Mesenchymal stem cell (in vitro differentiated cells and primary cell): Measurements from ENCODE around the gene EFCAB6.

ENCODE experiments used
- DNase-seq: peaks from one replicate; pipeline ENCODE4 v3.0.0-alpha.2; 2013
- H2AFZ ChIP-seq: one replicate; pipeline ENCODE4 v1.6.1; 2013; ENCODE audit warnings: low read depth, mild to moderate bottlenecking, control low read depth, inconsistent platforms, low read length, moderate library complexity
- H2AK5ac ChIP-seq: 2 replicates; pipeline ENCODE4 v1.6.1; 2013; ENCODE audit warnings: low read length, moderate library complexity, mild to moderate bottlenecking, inconsistent platforms; ENCODE audit not compliant: severe bottlenecking
- H2BK120ac ChIP-seq: one replicate; pipeline ENCODE4 v1.6.1; 2013; ENCODE audit warnings: low read depth, mild to moderate bottlenecking, inconsistent platforms, low read length, moderate library complexity
- H2BK12ac ChIP-seq, 2 experiments: one replicate each; pipeline ENCODE4 v1.6.1; 2013; ENCODE audit warnings: inconsistent platforms in 2 of 2, low read length in 2 of 2, mild to moderate bottlenecking in 2 of 2, moderate library complexity in 2 of 2, control low read depth in 1 of 2
- H2BK15ac ChIP-seq: one replicate; pipeline ENCODE4 v1.6.1; 2013; ENCODE audit warnings: mild to moderate bottlenecking, low read depth, inconsistent platforms; ENCODE audit not compliant: poor library complexity, severe bottlenecking
- H2BK5ac ChIP-seq: 2 replicates; pipeline ENCODE4 v1.6.1; 2013; ENCODE audit warnings: low read depth, mild to moderate bottlenecking, low read length, control low read depth, inconsistent platforms; ENCODE audit not compliant: poor library complexity, severe bottlenecking
- H3K14ac ChIP-seq, 2 experiments: one replicate each; pipeline ENCODE4 v1.6.1; 2013; ENCODE audit warnings: inconsistent platforms in 2 of 2, low read length in 2 of 2, control low read depth in 1 of 2, mild to moderate bottlenecking in 1 of 2, moderate library complexity in 1 of 2
- H3K18ac ChIP-seq, 2 experiments: one replicate each; pipeline ENCODE4 v1.6.1; 2013; ENCODE audit warnings: inconsistent platforms in 2 of 2, low read length in 2 of 2, control low read depth in 1 of 2, low read depth in 1 of 2, mild to moderate bottlenecking in 1 of 2
- H3K23ac ChIP-seq, 2 experiments: one replicate each; pipeline ENCODE4 v1.6.1; 2013; ENCODE audit warnings: inconsistent platforms in 2 of 2, low read length in 2 of 2, mild to moderate bottlenecking in 2 of 2, moderate library complexity in 2 of 2, control low read depth in 1 of 2
- H3K27ac ChIP-seq: 2 replicates; pipeline ENCODE4 v1.5.1; 2013; ENCODE audit warnings: mild to moderate bottlenecking, moderate library complexity, low read length, control low read depth, inconsistent platforms; ENCODE audit not compliant: poor library complexity, severe bottlenecking
- H3K27me3 ChIP-seq, 2 experiments: 2 replicates each; pipeline versions ENCODE4 v1.6.1 to v1.7.0; 2013; ENCODE audit warnings: low read length in 2 of 2, mild to moderate bottlenecking in 2 of 2, moderate library complexity in 2 of 2, control low read depth in 1 of 2, inconsistent platforms in 1 of 2; ENCODE audit not compliant: control insufficient read depth in 1 of 2, insufficient read depth in 1 of 2
- H3K36me3 ChIP-seq, 2 experiments: 2 replicates each; pipeline versions ENCODE4 v1.6.1 to v1.7.0; 2013; ENCODE audit warnings: low read length in 2 of 2, control low read depth in 1 of 2, inconsistent platforms in 1 of 2, low read depth in 1 of 2, mild to moderate bottlenecking in 1 of 2; ENCODE audit not compliant: insufficient read depth in 2 of 2, control insufficient read depth in 1 of 2
- H3K4ac ChIP-seq, 2 experiments: one replicate each; pipeline ENCODE4 v1.6.1; 2013; ENCODE audit warnings: inconsistent platforms in 2 of 2, low read length in 2 of 2, mild to moderate bottlenecking in 2 of 2, moderate library complexity in 2 of 2, control low read depth in 1 of 2, low read depth in 1 of 2
- H3K4me1 ChIP-seq: 2 replicates; pipeline ENCODE4 v1.6.1; 2013; ENCODE audit warnings: low read depth, low read length, control low read depth; ENCODE audit not compliant: control insufficient read depth, insufficient read depth
- H3K4me2 ChIP-seq: 2 replicates; pipeline ENCODE4 v1.6.1; 2013; ENCODE audit warnings: low read length, mild to moderate bottlenecking, inconsistent platforms; ENCODE audit not compliant: poor library complexity, severe bottlenecking
- H3K4me3 ChIP-seq, 2 experiments: 2 replicates each; pipeline versions ENCODE4 v1.5.1 to v1.7.0; 2013; ENCODE audit warnings: low read length in 2 of 2, mild to moderate bottlenecking in 2 of 2, control low read depth in 1 of 2, low read depth in 1 of 2; ENCODE audit not compliant: insufficient read depth in 1 of 2
- H3K79me1 ChIP-seq: replicated peaks from 2 replicates; pipeline ENCODE4 v1.6.1; 2013; ENCODE audit warnings: mild to moderate bottlenecking, control low read depth, low read length, inconsistent platforms; ENCODE audit not compliant: poor library complexity, severe bottlenecking
- H3K9ac ChIP-seq: 2 replicates; pipeline ENCODE4 v1.7.0; 2013; ENCODE audit warnings: mild to moderate bottlenecking, low read length, moderate library complexity
- H3K9me3 ChIP-seq: 2 replicates; pipeline ENCODE4 v1.7.0; 2013; ENCODE audit warnings: mild to moderate bottlenecking, low read length; ENCODE audit not compliant: control insufficient read depth
- H4K8ac ChIP-seq: one replicate; pipeline ENCODE4 v1.6.1; 2013; ENCODE audit warnings: inconsistent platforms, mild to moderate bottlenecking, low read length, moderate library complexity
- H4K91ac ChIP-seq: one replicate; pipeline ENCODE4 v1.6.1; 2013; ENCODE audit warnings: mild to moderate bottlenecking, low read length, inconsistent platforms
- WGBS: methylation state at CpG from one replicate; pipeline ENCODE4 v1.1.7; 2013; ENCODE audit warnings: mixed read lengths; 5-methylcytosine and 5-hydroxymethylcytosine counted together

The EFCAB6 gene

DNA sequence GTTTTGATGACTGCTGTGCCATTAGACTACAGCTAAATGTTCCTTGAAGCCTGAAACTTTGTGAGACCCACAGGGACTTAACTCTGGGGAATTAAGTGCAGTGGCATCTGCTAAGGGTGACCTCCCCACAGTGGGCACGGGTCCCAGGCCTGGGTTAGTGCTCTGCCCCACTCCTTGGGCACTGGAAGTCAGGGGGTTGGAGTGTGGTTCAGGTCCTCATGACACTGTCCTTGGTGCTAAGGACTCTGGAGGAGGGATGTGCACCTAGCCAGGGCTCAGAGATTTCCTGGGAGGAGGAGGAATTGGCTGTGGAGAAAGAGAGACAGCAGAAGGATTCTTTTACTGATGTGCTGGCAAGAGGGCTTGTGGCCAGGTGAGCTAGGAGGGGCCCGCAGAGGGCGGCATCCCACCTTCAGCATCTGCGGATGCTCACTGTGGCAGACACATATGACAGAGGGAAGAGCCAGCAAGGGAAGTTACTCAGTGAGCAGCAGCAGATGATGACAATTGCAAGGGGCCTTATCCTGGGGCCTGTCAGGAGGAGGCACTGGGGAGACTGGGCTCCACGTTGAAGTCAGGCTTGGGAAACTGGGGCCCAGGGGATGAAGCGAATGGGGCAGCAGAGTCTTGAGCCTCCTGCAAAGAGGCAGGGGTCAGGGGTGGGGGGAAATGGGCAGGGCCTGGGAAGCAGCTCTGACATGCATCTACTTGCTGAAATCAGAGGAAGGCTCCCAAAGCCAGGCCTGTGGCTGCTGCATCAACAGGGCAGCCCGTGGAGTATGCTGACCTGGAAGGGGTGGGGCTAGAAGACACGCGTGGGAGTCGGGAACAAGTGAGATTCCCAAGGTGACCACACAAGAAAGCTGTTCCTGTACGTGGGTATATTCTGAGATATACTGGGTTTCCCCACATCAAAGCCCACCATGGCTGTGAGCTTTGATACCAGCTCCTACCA, 256.3 kb downstream of the EFCAB6 start:
- H3K27ac ChIP-seq = no peak overlapping the region
- H2BK5ac ChIP-seq = no peak overlapping the region
- H2AK5ac ChIP-seq = no peak overlapping the region
- no peak overlapping the region for H3K9ac ChIP-seq
- no peak overlapping the region for H4K8ac ChIP-seq
- no peak overlapping the region for H2BK15ac ChIP-seq
- no peak overlapping the region for H3K14ac ChIP-seq
- H3K79me1 ChIP-seq = no peaks in the 10 kb centered on the region
- H3K36me3 ChIP-seq = no peaks in the 10 kb centered on the region
- H2BK120ac ChIP-seq = no peak overlapping the region
- no peak overlapping the region for H3K4me2 ChIP-seq
- DNase-seq = no peak
- no peak overlapping the region for H3K18ac ChIP-seq
- no peaks in the 10 kb centered on the region for H3K4me1 ChIP-seq
- H3K4ac ChIP-seq = no peak overlapping the region
- H3K9me3 ChIP-seq = peaks cover 10% of the 10 kb centered on the region
- no peak overlapping the region for H3K4me3 ChIP-seq
- H4K91ac ChIP-seq = no peak overlapping the region
- no peak overlapping the region for H2AFZ ChIP-seq
- no peaks in the 10 kb centered on the region for H3K27me3 ChIP-seq
- no peak overlapping the region for H2BK12ac ChIP-seq
- no peak overlapping the region for H3K23ac ChIP-seq
- WGBS = 70% methylated on average over 11 of the region's 11 CpGs

DNA sequence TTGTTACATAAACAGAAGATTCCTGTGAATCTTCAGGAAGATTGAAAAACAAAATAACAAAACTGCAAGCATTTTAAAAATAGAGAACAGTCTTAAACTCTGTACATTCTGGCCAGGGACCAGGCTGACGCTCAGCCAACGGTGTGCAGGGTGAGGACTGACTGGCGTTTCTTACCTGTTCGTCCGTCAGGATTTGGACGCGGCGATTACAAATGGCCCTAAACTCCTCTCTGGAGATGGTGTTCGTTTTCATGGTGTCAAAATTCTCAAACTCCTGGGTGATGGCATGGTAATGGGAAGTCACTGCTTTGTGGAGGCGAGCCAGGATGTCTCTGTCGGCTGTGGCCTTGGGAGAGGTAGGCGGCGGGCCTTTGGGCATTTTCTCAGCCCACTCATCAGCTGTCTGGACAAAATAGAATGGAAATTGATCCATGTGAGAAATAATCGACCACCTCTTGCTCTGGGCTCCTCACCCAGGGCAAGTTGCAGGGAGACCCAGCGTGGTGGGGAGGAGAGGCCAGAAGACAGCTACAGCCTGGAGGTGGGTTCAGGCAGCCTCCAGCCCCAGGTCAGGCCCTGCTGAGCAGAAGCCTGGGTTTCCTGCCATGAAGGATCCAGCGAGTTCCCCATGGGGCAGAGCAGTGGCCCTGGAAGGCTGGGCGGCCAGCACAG, 257.3 kb downstream of the EFCAB6 start:
- Histone ChIP-seq H3K9me3 (peaks cover 10% of the 10 kb centered on the region), H3K4me2 (no peak overlapping the region), H3K23ac (no peak overlapping the region), H2BK15ac (no peak overlapping the region), H3K14ac (no peak overlapping the region), H3K4me1 (no peaks in the 10 kb centered on the region), H3K79me1 (no peaks in the 10 kb centered on the region), H2BK5ac (no peak overlapping the region), H4K91ac (no peak overlapping the region), H3K27ac (no peak overlapping the region), H4K8ac (no peak overlapping the region), H3K4me3 (no peak overlapping the region), H2BK12ac (no peak overlapping the region), H3K9ac (no peak overlapping the region), H2BK120ac (no peak overlapping the region), H3K4ac (no peak overlapping the region), H2AFZ (no peak overlapping the region), H3K36me3 (no peaks in the 10 kb centered on the region), H3K18ac (no peak overlapping the region), H3K27me3 (no peaks in the 10 kb centered on the region), H2AK5ac (no peak overlapping the region)
- DNase-seq = no peak
- 83% methylated on average over 17 of the region's 17 CpGs for WGBS

DNA sequence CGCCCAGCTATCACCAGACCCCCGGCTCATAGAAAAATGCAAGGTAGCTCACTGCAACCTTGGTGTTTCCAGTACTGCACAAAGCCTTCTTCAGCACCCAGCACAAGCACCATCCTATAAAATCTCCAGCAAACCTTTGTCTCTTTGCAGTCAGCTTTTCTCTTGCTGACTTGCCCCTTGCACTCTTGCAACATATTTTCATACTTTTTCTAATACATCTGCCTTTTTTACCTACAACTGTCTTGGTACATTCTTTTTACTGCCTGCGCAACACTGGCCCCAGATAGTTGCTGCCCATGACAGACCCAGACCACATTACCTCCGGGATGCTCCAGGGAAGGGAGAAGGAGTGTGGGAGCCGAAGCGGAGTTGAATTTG, 257.9 kb downstream of the EFCAB6 start:
- H3K9ac ChIP-seq = no peak overlapping the region
- H3K23ac ChIP-seq = no peak overlapping the region
- no peak overlapping the region for H2AK5ac ChIP-seq
- no peak overlapping the region for H2BK5ac ChIP-seq
- no peak overlapping the region for H3K27ac ChIP-seq
- H2BK120ac ChIP-seq = no peak overlapping the region
- H3K4me2 ChIP-seq = no peak overlapping the region
- H3K27me3 ChIP-seq = no peaks in the 10 kb centered on the region
- H3K79me1 ChIP-seq = no peaks in the 10 kb centered on the region
- no peak overlapping the region for H4K8ac ChIP-seq
- H3K14ac ChIP-seq = no peak overlapping the region
- no peak overlapping the region for H4K91ac ChIP-seq
- H2BK15ac ChIP-seq = no peak overlapping the region
- no peak overlapping the region for H2AFZ ChIP-seq
- DNase-seq = no peak
- no peak overlapping the region for H3K4me3 ChIP-seq
- H2BK12ac ChIP-seq = no peak overlapping the region
- H3K9me3 ChIP-seq = peaks cover 10% of the 10 kb centered on the region
- H3K36me3 ChIP-seq = no peaks in the 10 kb centered on the region
- no peak overlapping the region for H3K18ac ChIP-seq
- WGBS = 73% methylated on average over 2 of the region's 6 CpGs
- H3K4ac ChIP-seq = no peak overlapping the region
- no peaks in the 10 kb centered on the region for H3K4me1 ChIP-seq

DNA sequence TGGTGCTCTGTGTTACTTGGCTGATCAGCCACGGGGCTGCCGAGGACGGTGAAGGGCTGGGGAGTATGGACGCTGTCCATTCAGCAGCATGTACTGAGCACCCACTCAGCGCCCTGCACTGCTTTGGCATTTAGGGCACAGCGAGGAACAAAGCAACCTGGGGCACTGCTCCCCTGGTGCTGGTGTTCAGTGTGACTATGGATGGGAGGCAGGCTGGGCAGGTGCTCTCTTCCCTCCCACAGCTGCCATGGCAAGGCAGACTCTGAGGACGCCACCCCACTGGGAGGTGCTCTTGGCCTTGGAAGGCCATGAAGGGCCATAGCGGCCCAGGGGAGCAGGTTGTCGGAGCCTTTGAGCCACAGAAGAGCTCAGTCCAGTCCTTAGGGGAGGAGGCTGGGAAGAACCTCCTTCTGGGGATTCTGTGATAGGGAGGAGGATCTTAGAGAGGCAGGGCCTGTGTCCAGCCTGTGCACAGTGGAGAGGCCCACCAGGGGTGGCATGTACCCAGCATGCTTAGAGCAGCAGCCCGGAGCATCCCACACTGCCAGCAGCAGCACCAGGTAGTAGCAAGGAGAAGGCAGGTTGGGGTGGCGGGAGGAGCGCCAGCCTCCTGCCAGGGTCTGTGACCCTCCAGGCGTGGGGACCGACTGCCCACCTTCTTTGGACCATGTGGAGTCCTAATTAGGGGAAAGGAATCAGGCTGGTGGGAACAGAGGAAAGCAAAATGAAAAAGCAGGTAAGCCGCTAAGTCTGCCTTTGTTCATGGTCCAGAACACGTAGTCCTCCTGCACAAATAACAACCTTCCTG, 258.4 kb downstream of the EFCAB6 start:
- Histone ChIP-seq H2AK5ac (no peak overlapping the region), H3K18ac (no peak overlapping the region), H3K14ac (no peak overlapping the region), H3K9ac (no peak overlapping the region), H3K4me2 (no peak overlapping the region), H3K9me3 (peaks cover 10% of the 10 kb centered on the region), H3K4ac (no peak overlapping the region), H2BK120ac (no peak overlapping the region), H3K27me3 (no peaks in the 10 kb centered on the region), H4K8ac (no peak overlapping the region), H3K4me1 (no peaks in the 10 kb centered on the region), H2BK15ac (no peak overlapping the region), H3K79me1 (no peaks in the 10 kb centered on the region), H3K36me3 (no peaks in the 10 kb centered on the region), H3K27ac (no peak overlapping the region), H3K4me3 (no peak overlapping the region), H4K91ac (no peak overlapping the region), H3K23ac (no peak overlapping the region), H2BK5ac (no peak overlapping the region), H2AFZ (no peak overlapping the region), H2BK12ac (no peak overlapping the region)
- DNase-seq = no peak
- 82% methylated on average over 16 of the region's 16 CpGs for WGBS
